ENCODE measurements around the gene FDX1. TPM values are rescaled to one million over a fixed set of nuclear protein-coding genes. Genes with fewer than 3 reads are reported as not detected.
"Not testable (repeated sequence)": the region's sequence is repeated elsewhere in the genome, so short reads cannot be mapped to it uniquely, and the experiment has no call there.

Gene FDX1, protein sequence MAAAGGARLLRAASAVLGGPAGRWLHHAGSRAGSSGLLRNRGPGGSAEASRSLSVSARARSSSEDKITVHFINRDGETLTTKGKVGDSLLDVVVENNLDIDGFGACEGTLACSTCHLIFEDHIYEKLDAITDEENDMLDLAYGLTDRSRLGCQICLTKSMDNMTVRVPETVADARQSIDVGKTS
- 9.5 TPM for total RNA-seq
- 10 to 100 TPM; 18.2 to 28.2 (median 24.4) TPM for polyA plus RNA-seq

- DNase-seq (peak; percentile 80 to 87 (median 84)), ATAC-seq (ENCODE audit: low read depth in 2 of 2) (peak; percentile 81 to 82)
- H3K9me3 Mint-ChIP-seq, result peaks cover 0 to 2% (median 0%) of the 10 kb centered on the region in 7 donors
- peak within 1 kb of the TSS; percentile 97 to 99 (median 98) for H3K27ac Mint-ChIP-seq
- peaks cover 4% of the 10 kb centered on the region for H3K27me3 Mint-ChIP-seq
- no peaks in the 10 kb centered on the region for H3K9me3 ChIP-seq (ENCODE audit: control insufficient read depth in 2 of 2, low read length in 2 of 2)
- peak within 1 kb of the TSS; percentile 98 to 99 (median 98) for H3K4me3 Mint-ChIP-seq
- H3K4me1 Mint-ChIP-seq, result peaks cover 20 to 47% (median 42%) of the 10 kb centered on the region in 4 donors
- no peaks in the 10 kb centered on the region for H3K27me3 ChIP-seq (ENCODE audit: control insufficient read depth, insufficient read depth, low read length)
- H3K4me3 ChIP-seq (ENCODE audit: low read depth, low read length), result peak within 1 kb of the TSS; percentile 97
- no peaks in the 10 kb centered on the region for H3K36me3 ChIP-seq (ENCODE audit: control insufficient read depth, insufficient read depth, low read length)
- peak within 1 kb of the TSS; percentile 82 for H3K27ac ChIP-seq (ENCODE audit: insufficient read depth, low read length, poor library complexity, severe bottlenecking)
- H3K4me1 ChIP-seq (ENCODE audit: control insufficient read depth, insufficient read depth, low read length, poor library complexity, severe bottlenecking), result peaks cover 49% of the 10 kb centered on the region
- no peaks in the 10 kb centered on the region for H3K36me3 Mint-ChIP-seq
These were observed at the start of gene FDX1 for GRCh38 chr11:110429731-110430266. FDX1 (plus strand) TSS chr11:110429948; CDS start chr11:110430121, 173 bp downstream.

- ATAC-seq (ENCODE audit: low read depth in 2 of 2) (no peak), DNase-seq (peak in 1 of 3 donors; percentile 19)
- peaks cover 3% of the 10 kb centered on the region for H3K36me3 Mint-ChIP-seq
- Histone ChIP-seq H3K4me3 (ENCODE audit: low read depth, low read length) (no peak overlapping the region), H3K27ac (ENCODE audit: insufficient read depth, low read length, poor library complexity, severe bottlenecking) (no peak overlapping the region), H3K36me3 (ENCODE audit: control insufficient read depth, insufficient read depth, low read length) (no peaks in the 10 kb centered on the region), H3K27me3 (ENCODE audit: control insufficient read depth, insufficient read depth, low read length) (no peaks in the 10 kb centered on the region), H3K9me3 (ENCODE audit: control insufficient read depth in 2 of 2, low read length in 2 of 2) (no peaks in the 10 kb centered on the region), H3K4me1 (ENCODE audit: control insufficient read depth, insufficient read depth, low read length, poor library complexity, severe bottlenecking) (peaks cover 6% of the 10 kb centered on the region)
- H3K9me3 Mint-ChIP-seq, result peaks cover 0 to 8% (median 1%) of the 10 kb centered on the region in 7 donors
- peaks cover 0 to 6% (median 6%) of the 10 kb centered on the region in 4 donors for H3K4me1 Mint-ChIP-seq
- peaks cover 10% of the 10 kb centered on the region for H3K27me3 Mint-ChIP-seq
- H3K27ac Mint-ChIP-seq, result no peak overlapping the region
- no peak overlapping the region for H3K4me3 Mint-ChIP-seq
These were observed 48.7 kb upstream of the FDX1 start for GRCh38 chr11:110380836-110381622.

DNA sequence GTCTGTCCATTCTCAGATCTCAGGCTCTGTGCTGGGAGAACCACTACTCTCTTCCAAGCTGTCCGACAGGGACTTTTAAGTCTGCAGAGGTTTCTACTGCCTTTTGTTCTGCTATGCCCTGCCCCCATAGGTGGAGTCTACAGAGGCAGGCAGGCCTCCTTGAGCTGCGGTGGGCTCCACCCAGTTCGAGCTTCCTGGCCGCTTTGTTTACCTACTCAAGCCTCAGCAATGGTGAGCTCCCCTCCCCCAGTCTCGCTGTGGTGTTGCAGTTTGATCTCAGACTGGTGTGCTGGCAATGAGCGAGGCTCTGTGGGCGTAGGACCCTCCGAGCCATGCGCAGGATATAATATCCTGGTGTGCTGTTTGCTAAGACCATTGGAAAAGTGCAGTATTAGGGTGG lies 41.5 kb upstream of the FDX1 start:
- not testable (repeated sequence) for H3K4me1 Mint-ChIP-seq; H3K36me3 ChIP-seq (ENCODE audit: control insufficient read depth, insufficient read depth, low read length); H3K27ac Mint-ChIP-seq; H3K4me1 ChIP-seq (ENCODE audit: control insufficient read depth, insufficient read depth, low read length, poor library complexity, severe bottlenecking); H3K9me3 ChIP-seq (ENCODE audit: control insufficient read depth in 2 of 2, low read length in 2 of 2); H3K36me3 Mint-ChIP-seq; H3K27me3 ChIP-seq (ENCODE audit: control insufficient read depth, insufficient read depth, low read length); ATAC-seq (ENCODE audit: low read depth in 2 of 2); H3K27ac ChIP-seq (ENCODE audit: insufficient read depth, low read length, poor library complexity, severe bottlenecking)
- Mint-ChIP-seq H3K9me3 (peaks cover 0 to 20% (median 5%) of the 10 kb centered on the region in 7 donors), H3K27me3 (peaks cover 22% of the 10 kb centered on the region), H3K4me3 (peak overlapping the region in 3 of 4 donors; percentile 35 to 62 (median 36))
- H3K4me3 ChIP-seq (ENCODE audit: low read depth, low read length), result peak overlapping the region; percentile 13
- DNase-seq, result peak in 2 of 3 donors; percentile 12 to 55

DNA sequence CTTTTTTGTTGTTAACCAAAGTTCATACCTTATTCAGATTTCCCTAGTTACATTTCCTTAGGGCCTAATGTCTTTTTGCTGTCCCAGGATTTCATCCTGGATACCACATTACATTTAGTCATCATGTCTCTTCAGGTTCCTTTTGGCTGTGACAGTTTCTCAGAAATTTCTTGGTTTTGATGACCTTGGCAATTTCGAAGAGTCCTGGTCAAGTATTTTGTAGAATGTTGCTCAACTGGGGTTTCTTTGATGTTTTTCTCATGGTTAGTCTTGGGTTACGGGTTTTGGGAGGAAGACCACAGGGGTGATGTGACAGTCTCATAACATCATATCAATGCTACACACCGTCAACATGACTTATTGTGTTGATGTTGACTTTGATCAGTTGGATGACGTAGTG lies 39.8 kb upstream of the FDX1 start:
- Histone ChIP-seq H3K27me3 (ENCODE audit: control insufficient read depth, insufficient read depth, low read length) (no peaks in the 10 kb centered on the region), H3K4me3 (ENCODE audit: low read depth, low read length) (no peak overlapping the region), H3K27ac (ENCODE audit: insufficient read depth, low read length, poor library complexity, severe bottlenecking) (no peak overlapping the region), H3K36me3 (ENCODE audit: control insufficient read depth, insufficient read depth, low read length) (no peaks in the 10 kb centered on the region), H3K4me1 (ENCODE audit: control insufficient read depth, insufficient read depth, low read length, poor library complexity, severe bottlenecking) (no peaks in the 10 kb centered on the region), H3K9me3 (ENCODE audit: control insufficient read depth in 2 of 2, low read length in 2 of 2) (peaks cover 0 to 3% of the 10 kb centered on the region in 2 experiments)
- Mint-ChIP-seq H3K4me3 (peak overlapping the region in 1 of 4 donors; percentile 13), H3K9me3 (peaks cover 0 to 20% (median 5%) of the 10 kb centered on the region in 7 donors), H3K36me3 (peaks cover 3% of the 10 kb centered on the region), H3K27ac (no peak overlapping the region), H3K4me1 (peaks cover 0 to 7% (median 2%) of the 10 kb centered on the region in 4 donors), H3K27me3 (peaks cover 30% of the 10 kb centered on the region)
- no peak for ATAC-seq (ENCODE audit: low read depth in 2 of 2)
- no peak for DNase-seq

- Mint-ChIP-seq H3K4me1 (peaks cover 0 to 7% (median 2%) of the 10 kb centered on the region in 4 donors), H3K36me3 (no peaks in the 10 kb centered on the region), H3K4me3 (no peak overlapping the region), H3K27me3 (peaks cover 37% of the 10 kb centered on the region), H3K9me3 (peaks cover 0 to 12% (median 3%) of the 10 kb centered on the region in 7 donors), H3K27ac (no peak overlapping the region)
- Histone ChIP-seq H3K9me3 (ENCODE audit: control insufficient read depth in 2 of 2, low read length in 2 of 2) (peaks cover 0 to 3% of the 10 kb centered on the region in 2 experiments), H3K27me3 (ENCODE audit: control insufficient read depth, insufficient read depth, low read length) (no peaks in the 10 kb centered on the region), H3K27ac (ENCODE audit: insufficient read depth, low read length, poor library complexity, severe bottlenecking) (no peak overlapping the region), H3K4me3 (ENCODE audit: low read depth, low read length) (no peak overlapping the region), H3K4me1 (ENCODE audit: control insufficient read depth, insufficient read depth, low read length, poor library complexity, severe bottlenecking) (no peaks in the 10 kb centered on the region), H3K36me3 (ENCODE audit: control insufficient read depth, insufficient read depth, low read length) (no peaks in the 10 kb centered on the region)
- ATAC-seq (ENCODE audit: low read depth in 2 of 2) (no peak), DNase-seq (no peak)
These were observed 37.7 kb upstream of the FDX1 start for GRCh38 chr11:110392056-110392455.

DNA sequence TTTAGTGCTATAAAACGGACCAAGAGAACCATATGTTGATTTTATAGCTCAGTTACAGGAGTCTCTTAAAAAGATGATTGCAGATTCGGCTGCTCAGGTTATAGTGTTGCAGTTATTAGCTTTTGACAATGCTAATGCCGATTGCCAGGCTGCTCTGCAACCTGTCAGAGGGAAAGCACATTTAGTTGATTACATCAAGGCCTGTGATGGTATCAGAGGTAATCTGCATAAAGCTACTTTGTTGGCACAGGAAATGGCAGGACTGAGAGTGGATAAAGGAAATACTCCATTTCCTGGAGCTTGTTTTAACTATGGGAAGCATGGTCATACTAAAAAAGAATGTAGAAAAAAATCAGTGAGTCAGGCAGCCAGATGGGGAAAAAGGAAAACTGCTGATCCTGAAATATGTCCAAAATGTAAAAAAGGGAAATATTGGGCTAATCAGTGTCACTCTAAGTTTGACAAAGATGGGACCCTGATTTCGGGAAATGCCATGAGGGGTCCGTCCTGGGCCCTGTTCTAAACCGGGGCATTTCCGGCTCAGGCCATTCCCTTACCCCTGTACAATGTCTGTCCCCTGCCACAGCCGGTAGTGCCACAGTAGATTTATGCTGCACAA lies 32.0 kb upstream of the FDX1 start:
- H3K9me3 ChIP-seq (ENCODE audit: control insufficient read depth in 2 of 2, low read length in 2 of 2), result not testable (repeated sequence)
- peaks cover 31% of the 10 kb centered on the region for H3K27me3 Mint-ChIP-seq

DNA sequence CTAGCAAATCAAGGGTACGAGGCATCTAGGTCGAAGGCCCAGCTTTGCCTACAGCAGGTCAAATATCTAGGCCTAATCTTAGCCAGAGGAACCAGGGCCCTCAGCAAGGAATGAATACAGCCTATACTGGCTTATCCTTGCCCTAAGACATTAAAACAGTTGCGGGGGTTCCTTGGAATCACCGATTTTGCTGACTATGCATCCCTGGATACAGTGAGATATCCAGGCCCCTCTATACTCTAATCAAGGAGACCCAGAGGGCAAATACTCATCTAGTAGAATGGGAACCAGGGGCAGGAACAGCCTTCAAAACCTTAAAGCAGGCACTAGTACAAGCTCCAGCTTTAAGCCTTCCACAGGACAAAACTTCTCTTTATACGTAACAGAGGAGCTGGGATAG lies 26.2 kb upstream of the FDX1 start:
- not testable (repeated sequence) for H3K27me3 ChIP-seq (ENCODE audit: control insufficient read depth, insufficient read depth, low read length); H3K4me3 ChIP-seq (ENCODE audit: low read depth, low read length); H3K9me3 ChIP-seq (ENCODE audit: control insufficient read depth in 2 of 2, low read length in 2 of 2); H3K4me1 Mint-ChIP-seq; H3K4me3 Mint-ChIP-seq; H3K27me3 Mint-ChIP-seq; H3K9me3 Mint-ChIP-seq; H3K4me1 ChIP-seq (ENCODE audit: control insufficient read depth, insufficient read depth, low read length, poor library complexity, severe bottlenecking); DNase-seq; H3K27ac ChIP-seq (ENCODE audit: insufficient read depth, low read length, poor library complexity, severe bottlenecking); H3K36me3 ChIP-seq (ENCODE audit: control insufficient read depth, insufficient read depth, low read length); H3K36me3 Mint-ChIP-seq; H3K27ac Mint-ChIP-seq; ATAC-seq (ENCODE audit: low read depth in 2 of 2)

More for the DNA sequence above, 32.0 kb upstream of the FDX1 start:
- not testable (repeated sequence) for H3K4me3 ChIP-seq (ENCODE audit: low read depth, low read length); H3K4me1 Mint-ChIP-seq; H3K27ac ChIP-seq (ENCODE audit: insufficient read depth, low read length, poor library complexity, severe bottlenecking); H3K36me3 ChIP-seq (ENCODE audit: control insufficient read depth, insufficient read depth, low read length); H3K36me3 Mint-ChIP-seq; H3K27me3 ChIP-seq (ENCODE audit: control insufficient read depth, insufficient read depth, low read length); H3K4me3 Mint-ChIP-seq; DNase-seq; H3K9me3 Mint-ChIP-seq; H3K27ac Mint-ChIP-seq; ATAC-seq (ENCODE audit: low read depth in 2 of 2); H3K4me1 ChIP-seq (ENCODE audit: control insufficient read depth, insufficient read depth, low read length, poor library complexity, severe bottlenecking)
